ENCODE measurements around the gene ACTR3C. TPM values are rescaled to one million over a fixed set of nuclear protein-coding genes. Genes with fewer than 3 reads are reported as not detected.
"Not testable (repeated sequence)": the region's sequence is repeated elsewhere in the genome, so short reads cannot be mapped to it uniquely, and the experiment has no call there.

The ACTR3C gene
- total RNA-seq, 1 experiment from 2014 or later, result 9.7 TPM

GRCh38 chr7:150202894-150203293 lies 120.5 kb downstream of the ACTR3C start:
- DNase-seq (ENCODE audit: low read depth), result not testable (repeated sequence)

Other genes starting within 250 kb of the ACTR3C start
- 7.9 and 9.5 TPM in 2 replicates for gene LRRC61, start 190 bp downstream of the ACTR3C start, total RNA-seq (2014; rRNA removed; shearing (Covaris generic))
- gene RARRES2, start 18.1 kb upstream of the ACTR3C start, total RNA-seq (2014; rRNA removed; shearing (Covaris generic)), result 1.4 TPM in 1 of 2 replicates, not detected in the other
- gene REPIN1, start 45.3 kb upstream of the ACTR3C start, total RNA-seq (2014; rRNA removed; shearing (Covaris generic)), result 28.2 and 49.3 TPM in 2 replicates
- 1.8 and 3.4 TPM in 2 replicates for gene ZNF775, start 55.8 kb upstream of the ACTR3C start, total RNA-seq (2014; rRNA removed; shearing (Covaris generic))
- gene GIMAP8, start 127.1 kb upstream of the ACTR3C start, total RNA-seq (2014; rRNA removed; shearing (Covaris generic)), result 0.12 TPM in 1 of 2 replicates, not detected in the other
- not detected in 2 replicates for gene GIMAP7, start 191.3 kb upstream of the ACTR3C start, total RNA-seq (2014; rRNA removed; shearing (Covaris generic))
- not detected in 2 replicates for gene GIMAP4, start 243.8 kb upstream of the ACTR3C start, total RNA-seq (2014; rRNA removed; shearing (Covaris generic))

Measured in RPMI7951 (cell line).